GM18499 (cell line): ENCODE data around the gene SAMD9L.
A peak's percentile ranks its signal among the peaks of the same experiment; 100 is the strongest.
"Not testable (repeated sequence)": the region's sequence is repeated elsewhere in the genome, so short reads cannot be mapped to it uniquely, and the experiment has no call there.

Source experiments
- ATAC-seq: cut with Tn5 transposase; IDR thresholded peaks from one replicate; pipeline ENCODE4 v1.9.1; 2021; ENCODE audit warnings: moderate number of reproducible peaks; ENCODE audit not compliant: insufficient read depth, unreplicated experiment

Gene SAMD9L

DNA sequence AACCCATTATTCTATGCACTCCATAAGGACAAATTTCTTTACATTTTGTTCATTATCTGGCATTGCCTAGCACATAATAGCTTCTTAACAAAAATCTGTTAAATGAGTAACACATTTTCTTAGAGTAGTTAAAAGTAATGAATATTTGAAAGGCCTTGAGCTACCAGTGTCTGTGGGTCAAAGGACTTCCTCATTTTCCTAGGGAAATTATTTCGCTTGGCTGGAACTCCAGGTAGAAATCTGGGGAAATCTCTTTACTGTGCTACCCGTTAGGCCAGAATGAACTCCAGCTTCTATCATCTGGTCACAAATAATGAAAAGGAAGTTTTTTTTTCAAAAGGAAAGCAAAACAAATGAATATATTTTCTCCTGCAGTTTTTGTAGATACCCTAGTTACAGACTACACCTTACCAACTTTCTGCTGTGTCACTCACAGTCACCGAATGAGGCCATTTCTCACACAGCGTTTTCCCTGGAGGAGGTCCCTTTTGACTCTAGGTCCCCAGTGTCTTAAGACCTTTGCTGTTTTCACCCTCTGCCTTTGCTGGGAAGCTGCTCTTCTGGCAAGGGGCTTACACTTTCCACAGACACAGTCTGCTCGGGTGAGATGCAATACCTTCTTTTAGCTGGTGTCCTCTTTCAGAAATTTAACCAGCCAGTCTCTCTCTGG is 1.6 kb downstream of the SAMD9L start:
- no peak for ATAC-seq

DNA sequence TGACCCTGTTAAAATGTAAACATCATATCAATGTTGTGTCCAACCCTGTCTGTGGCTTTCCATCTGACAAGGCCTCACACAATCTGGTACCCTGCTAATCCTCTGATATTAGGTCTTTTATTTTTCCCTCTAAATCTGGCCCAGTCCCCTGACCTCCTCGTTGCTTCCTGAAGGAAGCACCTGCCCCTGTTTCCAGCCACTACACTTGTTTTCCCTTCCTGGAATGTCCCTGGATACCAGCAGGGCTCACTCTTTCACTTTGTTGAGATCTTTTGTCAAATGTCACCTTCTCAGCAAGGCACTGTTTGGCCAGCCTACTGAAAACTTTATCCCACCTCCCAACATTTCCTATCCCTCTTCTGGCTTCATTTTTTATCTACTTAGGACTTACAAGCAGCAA is 2.1 kb downstream of the SAMD9L start:
- no peak for ATAC-seq

DNA sequence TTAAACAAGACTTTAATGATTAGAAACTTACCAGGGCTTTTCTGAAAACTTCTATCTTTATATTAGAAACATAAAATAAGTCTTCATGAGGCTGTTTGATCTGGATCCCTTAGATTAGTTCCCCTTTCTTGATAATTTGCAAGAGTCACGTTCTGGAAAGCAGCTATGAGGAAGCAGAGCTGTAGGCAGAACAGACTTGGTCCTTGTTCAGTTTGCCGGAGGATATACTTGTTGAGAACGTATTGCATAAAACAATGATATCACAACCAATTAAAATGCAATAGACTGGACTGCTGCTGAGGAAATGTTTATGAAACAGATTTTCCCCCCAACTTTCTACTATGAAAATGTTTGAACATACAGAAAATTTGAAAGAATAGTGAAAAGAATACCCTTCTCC is 2.8 kb downstream of the SAMD9L start:
- ATAC-seq: no peak

DNA sequence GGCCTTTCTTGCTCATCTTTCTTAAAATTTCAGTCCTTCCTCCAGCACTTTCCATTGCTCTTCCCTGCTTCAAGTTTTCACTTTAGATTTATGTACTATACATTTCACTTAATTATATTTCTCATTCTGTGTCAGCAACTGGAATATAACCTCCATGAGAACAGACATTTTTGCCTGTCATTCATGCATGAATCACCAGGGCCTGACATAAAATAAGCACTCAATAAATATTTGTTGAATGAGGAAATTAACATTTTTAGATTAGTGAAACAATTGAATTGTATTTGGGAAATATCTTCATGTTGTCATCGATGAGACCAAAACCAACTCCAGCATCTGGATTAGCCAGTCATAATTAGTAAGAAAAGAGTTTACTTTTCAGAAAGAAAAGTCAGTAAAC is 6.1 kb downstream of the SAMD9L start:
- no peak for ATAC-seq

DNA sequence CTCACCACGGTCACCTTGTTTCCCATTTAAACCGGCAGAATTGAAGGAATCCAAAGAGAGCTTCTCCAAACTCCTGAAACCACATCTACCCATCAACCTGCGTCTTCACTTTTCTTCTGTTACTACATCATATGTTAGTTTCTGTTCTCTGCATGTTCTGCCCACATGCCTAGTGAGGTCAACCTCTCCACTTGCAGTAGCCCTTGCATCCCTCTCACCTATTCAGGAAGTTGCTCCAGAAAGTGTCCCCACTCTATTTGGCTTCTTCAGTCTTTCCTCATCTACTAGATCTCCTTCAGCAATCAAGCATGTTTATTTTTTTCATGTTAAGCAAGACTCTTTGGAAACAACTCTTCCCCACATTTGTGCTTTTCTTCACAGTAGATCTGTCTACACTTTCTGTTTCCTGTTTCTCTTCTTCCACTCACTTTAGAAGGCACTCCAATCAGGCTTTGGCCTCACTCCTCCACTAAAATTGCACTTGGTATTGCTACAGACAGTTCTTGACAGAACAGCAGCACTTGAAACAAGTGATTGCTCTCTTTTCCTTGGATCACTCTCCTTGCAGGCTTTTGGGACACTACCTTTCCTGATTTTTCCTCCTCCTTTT is 7.5 kb downstream of the SAMD9L start:
- no peak for ATAC-seq

DNA sequence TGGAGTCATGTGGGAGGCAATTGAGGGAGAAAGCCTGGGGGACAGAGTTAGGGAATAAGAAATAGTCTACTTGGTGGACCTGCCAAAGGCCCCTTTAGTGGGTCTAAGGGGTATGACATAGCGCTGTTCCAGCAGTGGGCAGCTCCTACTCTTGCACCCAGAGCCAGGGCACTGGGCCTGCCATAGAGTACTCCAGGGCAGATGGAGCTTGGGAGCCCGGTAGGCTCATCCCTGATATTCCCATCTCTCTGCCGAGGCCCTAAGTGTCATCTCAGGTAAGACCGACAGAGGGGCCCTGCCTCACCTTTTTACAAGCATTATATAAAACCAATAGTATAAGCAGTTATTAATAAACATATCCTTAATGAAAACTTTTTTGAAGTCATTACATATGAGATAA is 9.6 kb downstream of the SAMD9L start:
- no peak for ATAC-seq

DNA sequence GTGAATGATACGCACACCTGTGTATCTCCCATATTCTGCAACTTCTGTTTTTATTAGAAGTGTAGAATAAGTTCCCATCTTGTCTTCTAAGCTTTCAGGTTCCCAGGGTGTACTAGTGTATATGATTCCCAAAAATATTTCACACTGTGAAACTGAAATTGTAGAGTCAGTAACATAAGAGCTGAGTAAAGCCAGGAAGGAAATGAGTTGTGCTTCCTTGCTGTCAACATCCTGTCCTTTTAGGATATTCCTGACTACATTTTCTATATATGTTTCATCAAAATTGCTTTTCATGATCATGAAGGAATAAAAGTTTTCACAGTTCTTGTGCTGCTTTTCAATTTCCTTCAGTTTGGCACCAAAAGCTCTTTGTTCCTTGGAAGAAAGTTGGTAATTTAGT is 15.2 kb downstream of the SAMD9L start:
- ATAC-seq: no peak

DNA sequence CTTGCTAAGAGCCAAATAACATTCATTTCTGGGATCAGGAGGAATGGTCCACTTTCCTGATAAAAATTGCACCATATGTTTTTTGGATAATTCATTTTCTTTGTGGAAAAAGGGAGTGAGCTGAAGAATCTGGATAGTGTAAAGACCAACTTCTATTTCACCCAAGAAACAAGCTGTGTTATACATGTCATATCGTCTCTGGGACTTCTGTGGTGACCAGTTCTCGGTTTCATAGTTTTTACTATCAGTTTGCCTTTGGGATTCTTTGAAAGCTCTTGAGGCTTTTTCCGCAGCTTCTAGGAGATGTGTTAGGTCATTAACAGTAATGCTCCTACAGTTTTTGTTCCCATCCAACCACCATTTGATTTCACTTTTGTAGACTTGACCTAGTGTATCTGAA is 16.0 kb downstream of the SAMD9L start:
- no peak for ATAC-seq

GRCh38 chr7:93126954-93127353 is 21.2 kb downstream of the SAMD9L start:
- ATAC-seq: not testable (repeated sequence)

DNA sequence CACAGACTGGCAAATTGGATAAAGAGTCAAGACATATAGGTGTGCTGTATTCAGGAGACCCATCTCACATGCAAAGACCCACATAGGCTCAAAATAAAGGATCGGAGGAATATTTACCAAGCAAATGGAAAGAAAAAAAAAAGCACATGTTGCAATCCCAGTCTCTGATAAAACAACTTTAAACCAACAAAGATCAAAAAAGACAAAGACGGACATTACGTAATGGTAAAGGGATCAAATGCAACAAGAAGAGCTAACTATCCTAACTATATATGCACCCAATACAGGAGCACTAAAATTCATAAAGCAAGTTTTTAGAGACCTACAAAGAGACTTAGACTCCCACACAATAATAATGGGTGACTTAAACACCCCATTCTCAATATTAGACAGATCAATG is 24.7 kb downstream of the SAMD9L start:
- ATAC-seq: not testable (repeated sequence)

- ATAC-seq: no peak
Measured at GRCh38 chr7:93120592-93121549, 27.3 kb downstream of the SAMD9L start.

- ATAC-seq: no peak
Measured at GRCh38 chr7:93119191-93119905, 28.8 kb downstream of the SAMD9L start.

DNA sequence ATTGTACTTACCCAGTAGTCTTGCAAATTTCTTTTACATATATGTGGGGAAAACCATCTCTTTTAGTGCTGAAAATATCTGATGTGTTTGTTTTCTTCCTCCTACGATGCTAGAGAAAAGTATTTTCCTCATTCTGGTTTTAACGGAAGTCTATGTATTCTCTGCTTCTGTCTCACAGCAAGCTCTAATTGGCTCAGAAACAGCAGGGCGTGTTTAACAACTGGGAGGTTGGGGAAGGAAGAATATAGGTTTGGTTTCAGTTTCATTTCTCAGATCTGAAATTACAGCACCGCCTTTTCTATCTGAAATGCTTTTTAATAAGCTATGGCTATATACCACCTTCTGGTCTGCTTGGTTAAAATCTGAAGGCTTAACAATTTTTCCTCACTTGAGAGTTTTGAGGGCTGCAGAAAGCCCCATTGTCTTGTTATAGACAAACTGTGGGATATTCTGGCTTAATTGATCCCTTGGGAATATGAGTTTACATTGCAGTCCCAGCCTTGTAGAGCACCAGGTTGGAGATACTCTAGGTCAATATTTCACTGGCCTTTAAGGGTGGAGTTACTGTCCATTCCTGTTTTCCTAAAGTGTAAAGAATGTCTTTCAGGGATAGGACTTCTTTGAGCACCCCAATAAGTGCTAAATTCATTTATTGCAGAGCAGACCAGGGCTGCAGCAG is 30.2 kb downstream of the SAMD9L start, which contains the start of gene SAMD9:
Gene SAMD9, minus strand, starts transcription at position 128 of the 679 bp plus-strand sequence. CDS start 11,882 bp downstream, outside the sequence.
- peak; percentile 100 for ATAC-seq

GRCh38 chr7:93117327-93117726 is 30.9 kb downstream of the SAMD9L start:
- ATAC-seq: no peak

DNA sequence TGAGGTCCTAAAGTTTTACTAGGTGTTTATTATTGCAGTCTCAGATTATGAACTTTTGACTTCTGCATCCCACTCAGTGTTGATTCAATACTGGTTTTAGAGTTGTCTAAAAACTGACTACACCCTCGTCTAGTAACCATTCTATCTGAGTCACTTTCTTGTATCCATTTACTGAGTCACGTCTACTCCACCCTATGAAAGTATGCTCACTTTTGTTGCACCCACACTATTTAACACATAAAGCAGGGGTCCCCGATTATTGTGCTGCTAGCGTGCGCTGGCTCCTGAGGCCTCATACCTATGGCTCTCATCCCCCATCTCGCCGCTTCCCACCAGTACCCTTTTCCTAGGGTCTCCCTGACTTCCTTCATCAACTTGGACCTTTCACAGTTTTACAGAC is 32.4 kb downstream of the SAMD9L start:
- no peak for ATAC-seq

GRCh38 chr7:93108003-93108402 is 40.2 kb downstream of the SAMD9L start:
- ATAC-seq: no peak

- no peak for ATAC-seq
Measured at GRCh38 chr7:93097388-93097787, 50.8 kb downstream of the SAMD9L start.

- ATAC-seq: peak; percentile 64
Measured at GRCh38 chr7:93092757-93093370, 55.3 kb downstream of the SAMD9L start.
